ENCODE results near the gene MORC2.

The MORC2 gene

GRCh38 chr22:30906411-30906810 lies 62.2 kb downstream of the MORC2 start:
- TF ChIP-seq EZH2phosphoT487 (IDR thresholded peaks at IDR 0.05; ENCODE audit: borderline replicate concordance) (no peak), CTCF (conservative IDR thresholded peaks at IDR 0.05; ENCODE audit: low read length) (no peak)
- no peaks in the 10 kb centered on the region for H3K9me2 ChIP-seq (replicated peaks; ENCODE audit: low read depth, low read length)
- no peaks in the 10 kb centered on the region for H3K9me3 ChIP-seq (ENCODE audit: insufficient read depth, low read depth, low read length)
- H3K79me2 ChIP-seq (ENCODE audit: insufficient read depth, low read length), result no peaks in the 10 kb centered on the region
- no peaks in the 10 kb centered on the region for H4K20me1 ChIP-seq (ENCODE audit: insufficient read depth, low read length, poor library complexity, severe bottlenecking)
- no peak overlapping the region for H2AFZ ChIP-seq (ENCODE audit: low read length)
- no peak overlapping the region for H3K9ac ChIP-seq (ENCODE audit: low read depth, low read length, poor library complexity, severe bottlenecking)
- H3K36me3 ChIP-seq (ENCODE audit: insufficient read depth, low read length), result no peaks in the 10 kb centered on the region
- no peaks in the 10 kb centered on the region for H3K27me3 ChIP-seq (ENCODE audit: insufficient read depth, low read length, poor library complexity, severe bottlenecking)
- H3K4me3 ChIP-seq (ENCODE audit: low read length, poor library complexity, severe bottlenecking), result no peak overlapping the region
- H3K4me1 ChIP-seq (ENCODE audit: insufficient read depth, low read length, poor library complexity, severe bottlenecking), result no peaks in the 10 kb centered on the region
- no peaks in the 10 kb centered on the region for H3F3A ChIP-seq (ENCODE audit: low read depth)
- no peak overlapping the region for H3K4me2 ChIP-seq (ENCODE audit: low read depth, low read length, poor library complexity, severe bottlenecking)

DNA sequence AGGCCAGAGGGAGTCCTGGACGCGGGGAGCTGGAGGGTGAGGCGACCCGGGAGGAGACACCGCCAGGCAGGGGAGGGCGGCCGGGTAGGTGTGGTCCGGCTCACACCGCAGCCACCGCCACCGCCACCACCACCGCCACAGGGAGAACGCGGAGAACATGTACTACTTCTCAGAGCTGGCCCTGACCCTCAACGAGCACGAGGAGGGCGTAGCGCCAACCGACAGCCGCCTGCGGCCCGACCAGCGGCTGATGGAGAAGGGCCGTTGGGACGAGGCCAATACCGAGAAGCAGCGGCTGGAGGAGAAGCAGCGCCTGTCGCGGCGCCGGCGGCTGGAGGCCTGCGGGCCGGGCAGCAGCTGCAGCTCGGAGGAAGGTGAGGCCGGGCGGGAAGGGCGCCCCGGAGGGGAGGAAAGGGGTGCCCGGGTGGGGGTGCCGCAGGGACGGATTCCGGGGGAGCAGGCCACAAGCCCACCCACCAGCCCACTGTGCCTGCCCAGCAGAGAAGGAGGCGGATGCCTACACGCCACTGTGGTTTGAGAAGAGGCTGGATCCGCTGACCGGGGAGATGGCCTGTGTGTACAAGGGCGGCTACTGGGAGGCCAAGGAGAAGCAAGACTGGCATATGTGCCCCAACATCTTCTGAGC lies 62.8 kb downstream of the MORC2 start:
- H3K27me3 ChIP-seq (ENCODE audit: insufficient read depth, low read length, poor library complexity, severe bottlenecking), result no peaks in the 10 kb centered on the region
- H3K9me2 ChIP-seq (replicated peaks; ENCODE audit: low read depth, low read length), result no peaks in the 10 kb centered on the region
- TF ChIP-seq CTCF (conservative IDR thresholded peaks at IDR 0.05; ENCODE audit: low read length) (no peak), EZH2phosphoT487 (IDR thresholded peaks at IDR 0.05; ENCODE audit: borderline replicate concordance) (no peak)
- no peaks in the 10 kb centered on the region for H3K4me1 ChIP-seq (ENCODE audit: insufficient read depth, low read length, poor library complexity, severe bottlenecking)
- no peaks in the 10 kb centered on the region for H3K79me2 ChIP-seq (ENCODE audit: insufficient read depth, low read length)
- no peak overlapping the region for H3K4me3 ChIP-seq (ENCODE audit: low read length, poor library complexity, severe bottlenecking)
- H3K4me2 ChIP-seq (ENCODE audit: low read depth, low read length, poor library complexity, severe bottlenecking), result no peak overlapping the region
- H4K20me1 ChIP-seq (ENCODE audit: insufficient read depth, low read length, poor library complexity, severe bottlenecking), result no peaks in the 10 kb centered on the region
- H3K9me3 ChIP-seq (ENCODE audit: insufficient read depth, low read depth, low read length), result no peaks in the 10 kb centered on the region
- no peak overlapping the region for H3K9ac ChIP-seq (ENCODE audit: low read depth, low read length, poor library complexity, severe bottlenecking)
- H3F3A ChIP-seq (ENCODE audit: low read depth), result no peaks in the 10 kb centered on the region
- no peaks in the 10 kb centered on the region for H3K36me3 ChIP-seq (ENCODE audit: insufficient read depth, low read length)
- H2AFZ ChIP-seq (ENCODE audit: low read length), result no peak overlapping the region

DNA sequence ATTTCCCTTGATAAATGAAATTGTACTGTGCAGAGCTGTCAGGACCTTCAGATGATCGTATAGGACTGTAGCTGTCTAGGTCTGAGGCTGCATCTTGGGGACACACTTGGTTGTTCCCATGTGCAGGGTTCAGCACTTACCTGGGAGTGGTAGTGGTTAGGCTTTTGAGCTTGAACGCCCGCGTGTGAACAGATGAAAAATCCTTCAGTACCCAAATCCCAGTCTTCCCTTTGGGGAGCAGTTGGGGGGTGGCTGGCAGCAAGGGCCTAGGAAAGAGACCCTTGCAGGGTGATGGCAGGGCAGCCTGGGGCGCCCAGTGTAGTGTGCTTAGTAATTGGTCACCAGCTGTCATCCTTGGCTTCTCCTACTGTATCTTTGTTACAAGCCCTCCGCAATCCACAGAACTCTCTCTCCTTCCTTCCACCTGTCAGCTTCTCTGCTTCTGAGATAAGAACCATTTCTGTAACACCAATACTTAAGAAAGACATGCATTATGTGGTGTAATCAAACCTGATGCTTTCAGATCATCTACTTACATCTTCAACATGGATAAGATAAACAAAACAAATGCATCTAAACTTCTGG lies 64.6 kb downstream of the MORC2 start:
- Histone ChIP-seq H3K27me3 (ENCODE audit: insufficient read depth, low read length, poor library complexity, severe bottlenecking) (no peaks in the 10 kb centered on the region), H3K36me3 (ENCODE audit: insufficient read depth, low read length) (no peaks in the 10 kb centered on the region), H3K9me2 (replicated peaks; ENCODE audit: low read depth, low read length) (no peaks in the 10 kb centered on the region), H3K4me3 (ENCODE audit: low read length, poor library complexity, severe bottlenecking) (no peak overlapping the region), H3K9ac (ENCODE audit: low read depth, low read length, poor library complexity, severe bottlenecking) (no peak overlapping the region), H3F3A (ENCODE audit: low read depth) (no peaks in the 10 kb centered on the region), H3K4me2 (ENCODE audit: low read depth, low read length, poor library complexity, severe bottlenecking) (no peak overlapping the region), H4K20me1 (ENCODE audit: insufficient read depth, low read length, poor library complexity, severe bottlenecking) (no peaks in the 10 kb centered on the region), H2AFZ (ENCODE audit: low read length) (no peak overlapping the region), H3K4me1 (ENCODE audit: insufficient read depth, low read length, poor library complexity, severe bottlenecking) (no peaks in the 10 kb centered on the region), H3K9me3 (ENCODE audit: insufficient read depth, low read depth, low read length) (no peaks in the 10 kb centered on the region), H3K79me2 (ENCODE audit: insufficient read depth, low read length) (no peaks in the 10 kb centered on the region)
- TF ChIP-seq CTCF (conservative IDR thresholded peaks at IDR 0.05; ENCODE audit: low read length) (no peak), EZH2phosphoT487 (IDR thresholded peaks at IDR 0.05; ENCODE audit: borderline replicate concordance) (no peak)
